ENCODE measurements around the gene ZNF543. TPM values are rescaled to one million over a fixed set of nuclear protein-coding genes. Genes with fewer than 3 reads are reported as not detected.
"Not testable (repeated sequence)": the region's sequence is repeated elsewhere in the genome, so short reads cannot be mapped to it uniquely, and the experiment has no call there.

Gene ZNF543
- total RNA-seq, 1 donor from 2014 or later: 5.7 TPM

DNA sequence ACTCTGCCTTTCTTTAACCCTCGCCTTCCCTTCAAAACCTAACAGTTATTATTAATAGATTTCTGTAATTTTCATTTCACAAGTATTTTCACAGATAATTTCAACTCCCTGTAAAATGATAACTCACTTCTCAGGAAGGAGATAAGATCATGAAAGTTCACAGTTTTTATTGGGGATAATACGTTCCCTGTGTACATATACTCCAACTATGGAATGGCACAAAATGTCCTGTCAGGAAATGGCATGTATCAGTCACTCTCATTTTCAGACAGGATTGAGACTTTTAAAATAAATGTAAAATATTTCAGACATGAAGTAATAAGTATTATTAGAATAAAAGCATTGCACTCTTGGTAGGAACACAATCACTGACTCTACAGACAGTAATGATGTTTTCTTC lies 42.1 kb downstream of the ZNF543 start:
- TF ChIP-seq, protein P1, sequence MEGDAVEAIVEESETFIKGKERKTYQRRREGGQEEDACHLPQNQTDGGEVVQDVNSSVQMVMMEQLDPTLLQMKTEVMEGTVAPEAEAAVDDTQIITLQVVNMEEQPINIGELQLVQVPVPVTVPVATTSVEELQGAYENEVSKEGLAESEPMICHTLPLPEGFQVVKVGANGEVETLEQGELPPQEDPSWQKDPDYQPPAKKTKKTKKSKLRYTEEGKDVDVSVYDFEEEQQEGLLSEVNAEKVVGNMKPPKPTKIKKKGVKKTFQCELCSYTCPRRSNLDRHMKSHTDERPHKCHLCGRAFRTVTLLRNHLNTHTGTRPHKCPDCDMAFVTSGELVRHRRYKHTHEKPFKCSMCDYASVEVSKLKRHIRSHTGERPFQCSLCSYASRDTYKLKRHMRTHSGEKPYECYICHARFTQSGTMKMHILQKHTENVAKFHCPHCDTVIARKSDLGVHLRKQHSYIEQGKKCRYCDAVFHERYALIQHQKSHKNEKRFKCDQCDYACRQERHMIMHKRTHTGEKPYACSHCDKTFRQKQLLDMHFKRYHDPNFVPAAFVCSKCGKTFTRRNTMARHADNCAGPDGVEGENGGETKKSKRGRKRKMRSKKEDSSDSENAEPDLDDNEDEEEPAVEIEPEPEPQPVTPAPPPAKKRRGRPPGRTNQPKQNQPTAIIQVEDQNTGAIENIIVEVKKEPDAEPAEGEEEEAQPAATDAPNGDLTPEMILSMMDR (conservative IDR thresholded peaks at IDR 0.05; ENCODE audit: low read depth, low read length): no peak
- DNase-seq (ENCODE audit: low read depth): no peak
- peak overlapping the region; percentile 89 for H3K4me3 ChIP-seq (ENCODE audit: low read depth, low read length)

DNA sequence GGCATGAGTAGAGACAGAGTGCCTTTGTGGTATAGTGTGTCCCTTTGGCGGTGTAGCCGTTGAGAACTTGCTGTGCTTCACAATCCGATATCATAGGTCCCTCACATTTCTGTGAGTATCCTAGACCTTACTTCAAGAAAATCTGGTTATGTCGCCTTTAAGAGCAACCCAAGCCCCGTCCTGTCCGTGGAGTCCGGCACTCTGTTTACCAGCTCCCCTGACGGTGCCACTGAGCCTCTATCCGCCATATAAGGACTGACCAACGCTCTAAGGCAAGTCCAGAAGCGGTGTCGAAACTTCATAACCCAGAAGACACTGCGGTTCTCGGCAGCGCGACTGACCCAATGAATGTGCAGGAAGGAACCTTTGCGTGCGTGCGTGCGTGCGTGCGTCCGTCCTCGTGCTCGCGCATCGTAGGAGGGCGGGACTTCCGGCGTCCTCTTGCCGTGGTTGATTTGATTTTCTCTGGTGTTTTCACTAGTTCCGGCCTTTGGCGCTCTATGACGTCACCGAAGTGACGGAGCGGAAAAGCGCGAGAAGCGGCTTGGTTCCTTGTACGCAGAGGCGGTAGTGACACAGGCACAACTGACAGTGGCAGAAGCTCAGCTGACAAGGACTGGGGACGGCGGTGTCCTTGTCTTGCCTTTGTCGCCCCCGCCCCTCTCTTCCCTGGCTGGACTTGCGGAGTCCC lies 42.9 kb downstream of the ZNF543 start, which contains the start of the genes TRAPPC2B and ZNF547:
Gene TRAPPC2B (plus strand): TSS at position 555 of the 691 bp plus-strand sequence. CDS start 1,283 bp downstream, outside the sequence.
Gene ZNF547 (plus strand): TSS at position 555 of the 691 bp plus-strand sequence. CDS start 5,005 bp downstream, outside the sequence.
- H3K4me3 ChIP-seq (ENCODE audit: low read depth, low read length): peak within 1 kb of the TSS; percentile 89
- TF ChIP-seq, protein P1 (conservative IDR thresholded peaks at IDR 0.05; ENCODE audit: low read depth, low read length): no peak

DNA sequence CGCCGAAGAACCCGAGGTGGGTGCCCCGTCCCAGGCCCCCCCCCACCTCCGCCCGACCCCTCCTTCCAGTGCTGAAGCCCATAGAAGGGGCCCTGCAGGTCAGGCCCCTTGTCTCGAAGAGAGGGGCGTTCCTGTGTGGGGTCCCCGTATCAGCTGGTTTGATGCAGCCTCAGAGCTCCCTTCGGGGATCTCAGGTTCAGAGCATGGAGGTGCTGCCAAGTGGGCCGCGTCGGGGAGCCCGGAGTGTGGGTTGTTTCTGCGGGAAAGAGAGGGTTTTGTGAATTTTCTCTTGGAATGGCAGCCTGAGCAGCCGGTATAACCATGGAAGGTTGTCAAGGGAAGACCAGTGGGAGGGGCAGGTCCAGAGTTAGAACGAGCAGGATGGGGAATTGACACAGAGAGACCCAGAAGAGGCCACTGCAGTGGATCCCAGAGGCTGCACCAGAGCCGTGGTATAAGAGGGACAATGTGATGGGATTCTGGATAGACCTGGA lies 43.5 kb downstream of the ZNF543 start:
- TF ChIP-seq, protein P1 (conservative IDR thresholded peaks at IDR 0.05; ENCODE audit: low read depth, low read length): no peak
- DNase-seq (ENCODE audit: low read depth): no peak
- H3K4me3 ChIP-seq (ENCODE audit: low read depth, low read length): peak overlapping the region; percentile 89

More for the DNA sequence above, 42.9 kb downstream of the ZNF543 start, which contains the start of the genes TRAPPC2B and ZNF547:
- DNase-seq (ENCODE audit: low read depth): peak; percentile 94

DNA sequence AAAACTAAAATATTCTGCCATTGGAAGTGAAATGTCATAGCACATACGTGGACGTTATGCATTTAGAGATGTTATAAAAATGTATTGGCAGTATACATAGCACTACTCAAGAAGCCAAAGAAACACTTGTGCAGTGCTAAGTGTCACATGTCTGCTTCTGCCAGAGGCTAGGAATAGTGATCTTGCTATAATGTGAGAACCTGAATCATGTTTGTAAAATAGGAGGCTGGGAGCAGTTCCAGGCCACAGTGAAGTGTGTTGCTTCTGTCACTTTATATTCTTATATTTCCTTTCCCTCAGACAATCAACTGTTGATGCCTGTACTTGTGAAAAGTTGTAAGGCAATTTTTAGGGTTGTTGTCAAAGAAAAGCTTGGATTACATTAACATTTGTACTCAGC lies 46.5 kb downstream of the ZNF543 start:
- TF ChIP-seq, protein P1 (conservative IDR thresholded peaks at IDR 0.05; ENCODE audit: low read depth, low read length): no peak
- no peak for DNase-seq (ENCODE audit: low read depth)
- H3K4me3 ChIP-seq (ENCODE audit: low read depth, low read length): no peak overlapping the region

DNA sequence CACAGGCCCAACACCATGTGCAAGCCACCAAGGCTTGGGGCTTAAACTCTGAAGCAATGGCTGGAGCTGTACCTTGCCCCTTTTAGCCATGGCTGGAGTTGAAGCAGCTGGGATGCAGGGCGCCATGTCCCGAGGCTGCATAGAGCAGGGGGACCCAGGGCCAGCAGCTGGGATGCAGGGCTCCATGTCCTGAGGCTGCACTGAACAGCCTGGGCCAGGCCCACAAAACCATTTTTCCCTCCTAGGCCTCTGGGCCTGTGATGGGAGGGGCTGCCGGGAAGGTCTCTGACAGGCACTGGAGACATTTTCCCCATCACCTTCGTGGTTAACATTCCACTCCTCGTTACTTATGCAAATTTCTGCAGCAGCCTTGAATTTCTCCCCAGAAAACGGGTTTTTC lies 53.9 kb downstream of the ZNF543 start:
- TF ChIP-seq, protein P1 (conservative IDR thresholded peaks at IDR 0.05; ENCODE audit: low read depth, low read length): no peak
- H3K4me3 ChIP-seq (ENCODE audit: low read depth, low read length): no peak overlapping the region
- DNase-seq (ENCODE audit: low read depth): no peak

DNA sequence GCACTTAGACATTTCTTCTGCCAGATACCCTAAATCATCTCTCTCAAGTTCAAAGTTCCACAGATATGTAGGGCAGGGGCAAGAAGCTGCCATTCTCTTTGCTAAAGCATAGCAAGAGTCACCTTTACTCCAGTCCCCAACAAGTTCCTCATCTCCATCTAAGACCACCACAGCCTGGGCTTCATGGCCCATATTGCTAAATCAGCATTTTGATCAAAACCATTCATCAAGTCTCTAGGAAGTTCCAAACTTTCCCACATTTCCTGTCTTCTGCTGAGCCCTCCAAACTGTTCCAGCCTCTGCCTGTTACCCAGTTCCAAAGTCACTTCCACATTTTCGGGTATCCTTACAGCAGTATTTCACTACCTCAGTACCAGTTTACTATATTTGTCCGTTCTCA lies 54.4 kb downstream of the ZNF543 start:
- DNase-seq (ENCODE audit: low read depth); H3K4me3 ChIP-seq (ENCODE audit: low read depth, low read length): not testable (repeated sequence)

DNA sequence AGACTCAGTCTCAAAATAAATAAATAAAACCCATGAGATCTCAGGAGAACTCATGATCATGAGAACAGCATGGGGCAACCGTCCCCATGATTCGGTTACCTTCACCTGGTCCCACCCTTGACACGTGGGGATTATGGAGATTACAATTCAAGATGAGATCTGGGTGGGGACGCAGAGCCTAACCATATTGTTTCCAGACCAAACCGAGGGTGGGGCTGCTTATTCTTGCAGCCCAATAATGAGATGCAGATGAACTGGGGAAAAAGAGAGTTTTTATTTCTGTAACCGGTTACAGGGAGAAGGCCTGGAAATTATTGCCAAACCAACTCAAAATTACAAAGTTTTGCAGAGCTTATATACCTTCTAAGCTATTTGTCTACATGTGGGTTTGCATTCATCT lies 55.9 kb downstream of the ZNF543 start:
- no peak for DNase-seq (ENCODE audit: low read depth)
- TF ChIP-seq, protein P1 (conservative IDR thresholded peaks at IDR 0.05; ENCODE audit: low read depth, low read length): no peak
- no peak overlapping the region for H3K4me3 ChIP-seq (ENCODE audit: low read depth, low read length)
